OCI-LY1 (cell line): Measurements from ENCODE around the gene IGFBP4.
A peak's percentile ranks its signal among the peaks of the same experiment; 100 is the strongest.

ENCODE experiments used
- H2AFZ ChIP-seq: fragments of 200-600 bp; sonication (generic), shearing (Covaris generic); 2 replicates; pipeline ENCODE4 v1.6.0; 2014; ENCODE audit warnings: antibody characterized with exemption, mild to moderate bottlenecking, low read length
- H3F3A ChIP-seq: fragments of 200-600 bp; sonication (generic), shearing (Covaris generic); 2 replicates; pipeline ENCODE4 v1.6.0; 2014; ENCODE audit warnings: mild to moderate bottlenecking, antibody characterized with exemption, low read length, moderate library complexity; ENCODE audit not compliant: insufficient read depth
- H3K27ac ChIP-seq: fragments of 200-600 bp; sonication (generic); 2 replicates; pipeline ENCODE4 v1.5.1; 2014; ENCODE audit warnings: low read length, mixed run types, mild to moderate bottlenecking, low read depth; ENCODE audit not compliant: poor library complexity, severe bottlenecking
- H3K27me3 ChIP-seq: fragments of 200-600 bp; sonication (generic); 2 replicates; pipeline ENCODE4 v1.6.0; 2014; ENCODE audit warnings: antibody characterized with exemption, mild to moderate bottlenecking, low read length, moderate library complexity; ENCODE audit not compliant: insufficient read depth
- H3K36me3 ChIP-seq: fragments of 200-600 bp; sonication (generic); 2 replicates; pipeline ENCODE4 v1.6.1; 2014; ENCODE audit warnings: mild to moderate bottlenecking, antibody characterized with exemption, low read length, moderate library complexity, mixed read lengths; ENCODE audit not compliant: insufficient read depth
- H3K4me1 ChIP-seq: fragments of 200-600 bp; sonication (generic); 2 replicates; pipeline ENCODE4 v1.5.1; 2014; ENCODE audit warnings: mild to moderate bottlenecking, low read length, moderate library complexity; ENCODE audit not compliant: insufficient read depth, severe bottlenecking
- H3K4me2 ChIP-seq: fragments of 200-600 bp; sonication (generic), shearing (Covaris generic); 2 replicates; pipeline ENCODE4 v1.6.1; 2014; ENCODE audit warnings: low read length
- H3K4me3 ChIP-seq: fragments of 200-600 bp; sonication (generic); 2 replicates; pipeline ENCODE4 v1.5.1; 2014; ENCODE audit warnings: low read length, low read depth, mild to moderate bottlenecking, mixed read lengths; ENCODE audit not compliant: poor library complexity, severe bottlenecking
- H3K79me2 ChIP-seq: fragments of 200-600 bp; shearing (Covaris generic); 2 replicates; pipeline ENCODE4 v1.6.1; 2016; ENCODE audit warnings: mixed run types, low read length, mixed read lengths; ENCODE audit not compliant: insufficient read depth
- H3K9ac ChIP-seq: fragments of 200-600 bp; sonication (generic), shearing (Covaris generic); 2 replicates; pipeline ENCODE4 v1.6.1; 2014; ENCODE audit warnings: mild to moderate bottlenecking, low read length, mixed read lengths
- H3K9me2 ChIP-seq: fragments of 200-600 bp; sonication (generic), shearing (Covaris generic); 2 replicates; pipeline ENCODE4 v1.6.1; 2014; ENCODE audit warnings: low read depth, mild to moderate bottlenecking, low read length, mixed read lengths
- H3K9me3 ChIP-seq: fragments of 200-600 bp; shearing (Covaris generic); 2 replicates; pipeline ENCODE4 v1.6.1; 2014; ENCODE audit warnings: low read length, mixed read lengths
- H4K20me1 ChIP-seq: fragments of 200-600 bp; sonication (generic), shearing (Covaris generic); 2 replicates; pipeline ENCODE4 v1.6.0; 2016; ENCODE audit warnings: mild to moderate bottlenecking, low read length; ENCODE audit not compliant: insufficient read depth
- EZH2 ChIP-seq: fragments of 200-600 bp; sonication (generic), shearing (Covaris generic); IDR thresholded peaks from 2 replicates; pipeline ENCODE4 v1.8.0; 2017; ENCODE audit warnings: borderline replicate concordance, mixed run types, mild to moderate bottlenecking, antibody characterized with exemption, low read length, moderate library complexity, mixed read lengths
- TF ChIP-seq, protein P1 (sequence below): fragments of 200-600 bp; sonication (generic), shearing (Covaris generic); IDR thresholded peaks from 2 replicates; pipeline ENCODE4 v1.5.1; 2017; ENCODE audit warnings: mild to moderate bottlenecking, antibody characterized with exemption, low read length, moderate library complexity, mixed read lengths

Gene IGFBP4

DNA sequence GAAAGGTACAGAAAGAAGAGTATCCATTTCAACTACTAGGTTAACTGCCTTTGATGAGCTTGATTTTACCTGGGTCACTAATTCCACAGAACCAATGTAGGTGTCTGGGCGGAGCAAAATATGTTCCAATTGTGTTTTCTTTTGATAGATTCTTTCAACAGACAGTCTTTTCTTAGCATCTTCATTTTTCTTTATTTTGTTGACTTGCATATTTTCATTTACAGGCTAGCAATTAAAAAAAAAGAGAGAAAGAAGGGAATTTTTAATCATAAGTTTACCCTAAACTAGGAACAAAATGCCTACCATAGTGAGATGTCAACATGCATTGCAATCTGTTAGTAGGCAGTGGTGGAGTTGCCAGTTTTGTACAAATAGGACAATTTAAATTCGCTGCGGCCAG is 26.6 kb upstream of the IGFBP4 start:
- H3K4me2 ChIP-seq = peak overlapping the region; percentile 78
- H3K27me3 ChIP-seq = no peaks in the 10 kb centered on the region
- H4K20me1 ChIP-seq = no peaks in the 10 kb centered on the region
- H3K79me2 ChIP-seq = peaks cover 24% of the 10 kb centered on the region
- TF ChIP-seq, protein P1, sequence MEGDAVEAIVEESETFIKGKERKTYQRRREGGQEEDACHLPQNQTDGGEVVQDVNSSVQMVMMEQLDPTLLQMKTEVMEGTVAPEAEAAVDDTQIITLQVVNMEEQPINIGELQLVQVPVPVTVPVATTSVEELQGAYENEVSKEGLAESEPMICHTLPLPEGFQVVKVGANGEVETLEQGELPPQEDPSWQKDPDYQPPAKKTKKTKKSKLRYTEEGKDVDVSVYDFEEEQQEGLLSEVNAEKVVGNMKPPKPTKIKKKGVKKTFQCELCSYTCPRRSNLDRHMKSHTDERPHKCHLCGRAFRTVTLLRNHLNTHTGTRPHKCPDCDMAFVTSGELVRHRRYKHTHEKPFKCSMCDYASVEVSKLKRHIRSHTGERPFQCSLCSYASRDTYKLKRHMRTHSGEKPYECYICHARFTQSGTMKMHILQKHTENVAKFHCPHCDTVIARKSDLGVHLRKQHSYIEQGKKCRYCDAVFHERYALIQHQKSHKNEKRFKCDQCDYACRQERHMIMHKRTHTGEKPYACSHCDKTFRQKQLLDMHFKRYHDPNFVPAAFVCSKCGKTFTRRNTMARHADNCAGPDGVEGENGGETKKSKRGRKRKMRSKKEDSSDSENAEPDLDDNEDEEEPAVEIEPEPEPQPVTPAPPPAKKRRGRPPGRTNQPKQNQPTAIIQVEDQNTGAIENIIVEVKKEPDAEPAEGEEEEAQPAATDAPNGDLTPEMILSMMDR = no peak
- TF ChIP-seq EZH2 = no peak
- no peak overlapping the region for H2AFZ ChIP-seq
- H3F3A ChIP-seq = no peaks in the 10 kb centered on the region
- H3K36me3 ChIP-seq = peaks cover 53% of the 10 kb centered on the region
- H3K4me1 ChIP-seq = peaks cover 22% of the 10 kb centered on the region
- no peaks in the 10 kb centered on the region for H3K9me3 ChIP-seq
- H3K4me3 ChIP-seq = peak overlapping the region; percentile 87
- H3K9ac ChIP-seq = peak overlapping the region; percentile 91
- no peaks in the 10 kb centered on the region for H3K9me2 ChIP-seq
- H3K27ac ChIP-seq = peak overlapping the region; percentile 76

DNA sequence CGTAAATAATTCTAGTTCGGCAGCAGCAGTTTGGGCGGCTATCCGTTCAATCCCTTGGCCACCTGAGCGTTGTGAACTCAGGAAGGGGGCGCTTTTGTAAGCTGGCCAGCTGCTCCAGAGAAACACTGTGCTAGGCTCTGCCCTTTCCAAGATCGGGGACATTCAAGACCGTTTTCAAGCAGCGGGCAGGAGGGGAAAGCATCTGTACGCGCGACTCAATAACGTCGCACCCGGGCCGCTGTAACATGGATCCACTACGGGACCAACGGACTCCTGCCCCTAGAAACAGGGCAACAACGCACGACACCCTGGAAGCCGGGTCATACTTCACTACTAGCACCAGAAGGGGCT is 26.0 kb upstream of the IGFBP4 start:
- H3K9ac ChIP-seq = peak overlapping the region; percentile 91
- peaks cover 24% of the 10 kb centered on the region for H3K79me2 ChIP-seq
- peak overlapping the region; percentile 76 for H3K27ac ChIP-seq
- H3K9me2 ChIP-seq = no peaks in the 10 kb centered on the region
- peaks cover 48% of the 10 kb centered on the region for H3K36me3 ChIP-seq
- H3K4me3 ChIP-seq = peak overlapping the region; percentile 87
- H3K4me1 ChIP-seq = peaks cover 22% of the 10 kb centered on the region
- no peaks in the 10 kb centered on the region for H3F3A ChIP-seq
- no peaks in the 10 kb centered on the region for H4K20me1 ChIP-seq
- H3K27me3 ChIP-seq = no peaks in the 10 kb centered on the region
- peak overlapping the region; percentile 78 for H3K4me2 ChIP-seq
- TF ChIP-seq EZH2 = no peak
- TF ChIP-seq, protein P1 = no peak
- no peak overlapping the region for H2AFZ ChIP-seq
- H3K9me3 ChIP-seq = no peaks in the 10 kb centered on the region

- Histone ChIP-seq H3K9ac (peak within 1 kb of the TSS; percentile 91), H3K9me3 (no peaks in the 10 kb centered on the region), H4K20me1 (no peaks in the 10 kb centered on the region), H3K27me3 (no peaks in the 10 kb centered on the region), H3K4me1 (peaks cover 22% of the 10 kb centered on the region), H3K36me3 (peaks cover 42% of the 10 kb centered on the region), H3K27ac (peak within 1 kb of the TSS; percentile 76), H3K4me3 (peak within 1 kb of the TSS; percentile 87), H3K79me2 (peaks cover 24% of the 10 kb centered on the region), H3K4me2 (peak within 1 kb of the TSS; percentile 78), H2AFZ (peak within 1 kb of the TSS; percentile 45), H3K9me2 (no peaks in the 10 kb centered on the region), H3F3A (no peaks in the 10 kb centered on the region)
- no peak for TF ChIP-seq EZH2
- TF ChIP-seq, protein P1 = no peak
Observed at GRCh38 chr17:40417609-40418427, 25.4 kb upstream of the IGFBP4 start, which contains the start of gene TOP2A. TOP2A (minus strand) TSS chr17:40417896; CDS start chr17:40417791, 105 bp downstream.
